Lower leg skin (tissue), 4 donors: ENCODE data around the gene PRTG. TPM values are rescaled to one million over a fixed set of nuclear protein-coding genes. Genes with fewer than 3 reads are reported as not detected.
"Not testable (repeated sequence)": the region's sequence is repeated elsewhere in the genome, so short reads cannot be mapped to it uniquely, and the experiment has no call there.

Experiments
- DNase-seq, 2 donors: peaks; one replicate each; pipeline ENCODE4 v3.0.0-alpha.2; 2019; ENCODE audit warnings: low spot score in 2 of 2
- H3K4me3 ChIP-seq: fragments of 200-600 bp; sonication (generic); 2 replicates; pipeline ENCODE4 v1.5.1; 2017; ENCODE audit warnings: mild to moderate bottlenecking, low read depth; ENCODE audit not compliant: poor library complexity, severe bottlenecking
- CTCF ChIP-seq, 3 donors: fragments of 450-650 bp; IDR thresholded peaks; one replicate each; pipeline ENCODE4 v1.5.1; 2016; ENCODE audit warnings: antibody characterized with exemption in 3 of 3, mild to moderate bottlenecking in 3 of 3, moderate library complexity in 2 of 3
- POLR2A ChIP-seq, 2 donors: fragments of 450-650 bp; IDR thresholded peaks; one replicate each; pipeline ENCODE4 v1.6.1; 2016 to 2017; ENCODE audit warnings: antibody characterized with exemption in 2 of 2, mild to moderate bottlenecking in 1 of 2, moderate library complexity in 1 of 2
- WGBS, 2 donors: methylation state at CpG; one replicate each; pipeline ENCODE4 v1.1.5; 2018; 5-methylcytosine and 5-hydroxymethylcytosine counted together
- intact Hi-C: fragments of 100-400 bp; cut with DNase I; formaldehyde crosslinking; loops from one replicate; pipeline ENCODE4 v1.15.0; 2023; ENCODE audit warnings: low total_unique reads
- total RNA-seq, 4 donors: library from RNA; depleted of rRNA; stranded (reverse); fragments of >200 nt; gene quantifications; one replicate each; pipeline ENCODE4 v1.1.0, GENCODE V29; 2016

The PRTG gene
- total RNA-seq, 4 donors from 2014 or later, result 0.04 to 0.54 (median 0.29) TPM; not detected in 1

- WGBS, 2 donors, result 70% methylated on average over 4 of the region's 4 CpGs
- no peak overlapping the region for H3K4me3 ChIP-seq
- no peak for TF ChIP-seq POLR2A (IDR thresholded peaks at IDR 0.05)
- no peak for TF ChIP-seq CTCF (IDR thresholded peaks at IDR 0.05)
- no peak for DNase-seq
- intact Hi-C loops, result no loop called here
Observed at GRCh38 chr15:55694652-55695150, 48.3 kb downstream of the PRTG start.

GRCh38 chr15:55693116-55693515, 49.8 kb downstream of the PRTG start:
- WGBS, 2 donors, result 91 to 95% methylated on average over 14 of the region's 14 CpGs
- DNase-seq, intact Hi-C loops, H3K4me3 ChIP-seq: not testable (repeated sequence)

GRCh38 chr15:55687792-55688191, 55.2 kb downstream of the PRTG start:
- WGBS, 2 donors, result 93 to 95% methylated on average over 6 of the region's 6 CpGs
- no peak for TF ChIP-seq POLR2A (IDR thresholded peaks at IDR 0.05)
- intact Hi-C loops, result no loop called here
- DNase-seq, result no peak
- no peak overlapping the region for H3K4me3 ChIP-seq

- intact Hi-C loops, result no loop called here
- H3K4me3 ChIP-seq, result no peak overlapping the region
- DNase-seq, result no peak
- TF ChIP-seq CTCF (IDR thresholded peaks at IDR 0.05) (no peak), POLR2A (IDR thresholded peaks at IDR 0.05) (no peak)
- 9 to 14% methylated on average over 1 of the region's 1 CpG for WGBS, 2 donors
Observed at GRCh38 chr15:55685286-55685685, 57.7 kb downstream of the PRTG start.

- TF ChIP-seq CTCF (IDR thresholded peaks at IDR 0.05) (no peak), POLR2A (IDR thresholded peaks at IDR 0.05) (no peak)
- H3K4me3 ChIP-seq, result no peak overlapping the region
- intact Hi-C loops, result no loop called here
- no peak for DNase-seq
Observed at GRCh38 chr15:55683376-55683775, 59.6 kb downstream of the PRTG start.

- DNase-seq, result no peak
- H3K4me3 ChIP-seq, result no peak overlapping the region
- WGBS, 2 donors, result 82 to 92% methylated on average over 5 of the region's 5 CpGs
- TF ChIP-seq POLR2A (IDR thresholded peaks at IDR 0.05), result no peak
- TF ChIP-seq CTCF (IDR thresholded peaks at IDR 0.05), result no peak
- intact Hi-C loops, result no loop called here
Observed at GRCh38 chr15:55681631-55682030, 61.3 kb downstream of the PRTG start.

GRCh38 chr15:55676507-55676906, 66.4 kb downstream of the PRTG start:
- intact Hi-C loops, result no loop called here
- TF ChIP-seq CTCF (IDR thresholded peaks at IDR 0.05), result no peak
- TF ChIP-seq POLR2A (IDR thresholded peaks at IDR 0.05), result no peak
- DNase-seq, result no peak
- 76 to 79% methylated on average over 2 of the region's 2 CpGs for WGBS, 2 donors
- H3K4me3 ChIP-seq, result no peak overlapping the region
